DND-41 (cell line): Measurements from ENCODE around the gene EFNA4.
A peak's percentile ranks its signal among the peaks of the same experiment; 100 is the strongest.

Experiments
- ATAC-seq: fragments of 200-7000 bp; cut with Tn5 transposase; 3 replicates; pipeline ENCODE4 v1.9.1; 2021; ENCODE audit warnings: low read depth; ENCODE audit not compliant: insufficient read depth
- DNase-seq: peaks from one replicate; pipeline ENCODE4 v3.0.0-alpha.2; 2020
- H2AFZ ChIP-seq: 2 replicates; pipeline ENCODE4 v1.6.0; 2012; ENCODE audit warnings: low read depth, low read length
- H3K27ac ChIP-seq: 2 replicates; pipeline ENCODE4 v1.5.1; 2012; ENCODE audit warnings: low read length, inconsistent platforms
- H3K27me3 ChIP-seq: fragments of 200-600 bp; sonication (generic); 2 replicates; pipeline ENCODE4 v1.6.0; 2012; ENCODE audit warnings: low read length, mild to moderate bottlenecking, inconsistent platforms; ENCODE audit not compliant: insufficient read depth, poor library complexity
- H3K36me3 ChIP-seq: 2 replicates; pipeline ENCODE4 v1.5.1; 2012; ENCODE audit warnings: low read length, inconsistent platforms; ENCODE audit not compliant: insufficient read depth
- H3K4me1 ChIP-seq: 2 replicates; pipeline ENCODE4 v1.5.1; 2012; ENCODE audit warnings: mild to moderate bottlenecking, low read length; ENCODE audit not compliant: insufficient read depth
- H3K4me2 ChIP-seq: 2 replicates; pipeline ENCODE4 v1.6.0; 2012; ENCODE audit warnings: mild to moderate bottlenecking, moderate library complexity, low read length, inconsistent platforms; ENCODE audit not compliant: insufficient read depth
- H3K4me3 ChIP-seq, 2 experiments: fragments of 200-600 bp in 1 of 2; shearing (Covaris generic) in 1 of 2; 2 replicates each; pipeline ENCODE4 v1.5.1; 2012 to 2016; ENCODE audit warnings: inconsistent platforms in 2 of 2, low read length in 2 of 2, mild to moderate bottlenecking in 2 of 2, low read depth in 1 of 2, moderate library complexity in 1 of 2
- H3K79me2 ChIP-seq: 2 replicates; pipeline ENCODE4 v1.6.0; 2012; ENCODE audit warnings: low read length, inconsistent platforms; ENCODE audit not compliant: insufficient read depth
- H3K9ac ChIP-seq: 2 replicates; pipeline ENCODE4 v1.6.0; 2012; ENCODE audit warnings: low read depth, mild to moderate bottlenecking, inconsistent platforms, low read length, moderate library complexity
- H3K9me3 ChIP-seq: 2 replicates; pipeline ENCODE4 v1.5.1; 2012; ENCODE audit warnings: low read length, moderate library complexity, mild to moderate bottlenecking, inconsistent platforms; ENCODE audit not compliant: insufficient read depth, severe bottlenecking
- H4K20me1 ChIP-seq: 2 replicates; pipeline ENCODE4 v1.6.0; 2012; ENCODE audit warnings: low read length; ENCODE audit not compliant: insufficient read depth
- EZH2 ChIP-seq: IDR thresholded peaks from 3 replicates; pipeline ENCODE4 v1.6.1; 2012; ENCODE audit warnings: borderline replicate concordance, low read depth, mild to moderate bottlenecking, moderate library complexity, low read length, inconsistent platforms; ENCODE audit not compliant: severe bottlenecking
- TF ChIP-seq, protein P1 (sequence below): IDR thresholded peaks from 2 replicates; pipeline ENCODE4 v1.5.1; 2012; ENCODE audit warnings: borderline replicate concordance, low read length, moderate library complexity, mild to moderate bottlenecking; ENCODE audit not compliant: poor library complexity, severe bottlenecking; ENCODE audit errors: extremely low read depth

The EFNA4 gene

DNA sequence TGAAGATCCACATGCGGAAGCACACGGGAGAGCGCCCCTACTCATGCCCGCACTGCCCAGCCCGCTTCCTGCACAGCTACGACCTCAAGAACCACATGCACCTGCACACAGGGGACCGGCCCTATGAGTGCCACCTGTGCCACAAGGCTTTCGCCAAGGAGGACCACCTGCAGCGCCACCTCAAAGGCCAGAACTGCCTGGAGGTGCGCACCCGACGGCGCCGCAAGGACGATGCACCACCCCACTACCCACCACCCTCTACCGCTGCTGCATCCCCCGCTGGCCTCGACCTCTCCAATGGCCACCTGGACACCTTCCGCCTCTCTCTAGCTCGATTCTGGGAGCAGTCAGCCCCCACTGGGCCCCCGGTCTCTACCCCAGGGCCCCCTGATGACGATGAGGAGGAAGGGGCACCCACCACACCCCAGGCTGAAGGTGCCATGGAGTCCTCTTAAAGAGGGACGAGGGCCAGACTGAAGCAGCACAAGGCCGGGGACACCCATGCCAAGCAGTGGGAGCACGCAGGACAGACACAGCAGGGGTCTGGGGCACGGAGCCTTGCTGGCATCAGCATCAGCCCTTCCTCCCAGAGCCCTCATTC lies 47.2 kb upstream of the EFNA4 start:
- DNase-seq (peak; percentile 27), ATAC-seq (no peak)
- Histone ChIP-seq H3K27me3 (peaks cover 31% of the 10 kb centered on the region), H3K9me3 (no peaks in the 10 kb centered on the region), H3K27ac (no peak overlapping the region), H3K9ac (no peak overlapping the region), H3K79me2 (no peaks in the 10 kb centered on the region), H3K4me3 (no peak overlapping the region), H3K36me3 (no peaks in the 10 kb centered on the region), H4K20me1 (peaks cover 62% of the 10 kb centered on the region), H3K4me2 (no peak overlapping the region), H3K4me1 (peaks cover 13% of the 10 kb centered on the region), H2AFZ (no peak overlapping the region)
- TF ChIP-seq, protein P1, sequence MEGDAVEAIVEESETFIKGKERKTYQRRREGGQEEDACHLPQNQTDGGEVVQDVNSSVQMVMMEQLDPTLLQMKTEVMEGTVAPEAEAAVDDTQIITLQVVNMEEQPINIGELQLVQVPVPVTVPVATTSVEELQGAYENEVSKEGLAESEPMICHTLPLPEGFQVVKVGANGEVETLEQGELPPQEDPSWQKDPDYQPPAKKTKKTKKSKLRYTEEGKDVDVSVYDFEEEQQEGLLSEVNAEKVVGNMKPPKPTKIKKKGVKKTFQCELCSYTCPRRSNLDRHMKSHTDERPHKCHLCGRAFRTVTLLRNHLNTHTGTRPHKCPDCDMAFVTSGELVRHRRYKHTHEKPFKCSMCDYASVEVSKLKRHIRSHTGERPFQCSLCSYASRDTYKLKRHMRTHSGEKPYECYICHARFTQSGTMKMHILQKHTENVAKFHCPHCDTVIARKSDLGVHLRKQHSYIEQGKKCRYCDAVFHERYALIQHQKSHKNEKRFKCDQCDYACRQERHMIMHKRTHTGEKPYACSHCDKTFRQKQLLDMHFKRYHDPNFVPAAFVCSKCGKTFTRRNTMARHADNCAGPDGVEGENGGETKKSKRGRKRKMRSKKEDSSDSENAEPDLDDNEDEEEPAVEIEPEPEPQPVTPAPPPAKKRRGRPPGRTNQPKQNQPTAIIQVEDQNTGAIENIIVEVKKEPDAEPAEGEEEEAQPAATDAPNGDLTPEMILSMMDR: no peak
- TF ChIP-seq EZH2: no peak

DNA sequence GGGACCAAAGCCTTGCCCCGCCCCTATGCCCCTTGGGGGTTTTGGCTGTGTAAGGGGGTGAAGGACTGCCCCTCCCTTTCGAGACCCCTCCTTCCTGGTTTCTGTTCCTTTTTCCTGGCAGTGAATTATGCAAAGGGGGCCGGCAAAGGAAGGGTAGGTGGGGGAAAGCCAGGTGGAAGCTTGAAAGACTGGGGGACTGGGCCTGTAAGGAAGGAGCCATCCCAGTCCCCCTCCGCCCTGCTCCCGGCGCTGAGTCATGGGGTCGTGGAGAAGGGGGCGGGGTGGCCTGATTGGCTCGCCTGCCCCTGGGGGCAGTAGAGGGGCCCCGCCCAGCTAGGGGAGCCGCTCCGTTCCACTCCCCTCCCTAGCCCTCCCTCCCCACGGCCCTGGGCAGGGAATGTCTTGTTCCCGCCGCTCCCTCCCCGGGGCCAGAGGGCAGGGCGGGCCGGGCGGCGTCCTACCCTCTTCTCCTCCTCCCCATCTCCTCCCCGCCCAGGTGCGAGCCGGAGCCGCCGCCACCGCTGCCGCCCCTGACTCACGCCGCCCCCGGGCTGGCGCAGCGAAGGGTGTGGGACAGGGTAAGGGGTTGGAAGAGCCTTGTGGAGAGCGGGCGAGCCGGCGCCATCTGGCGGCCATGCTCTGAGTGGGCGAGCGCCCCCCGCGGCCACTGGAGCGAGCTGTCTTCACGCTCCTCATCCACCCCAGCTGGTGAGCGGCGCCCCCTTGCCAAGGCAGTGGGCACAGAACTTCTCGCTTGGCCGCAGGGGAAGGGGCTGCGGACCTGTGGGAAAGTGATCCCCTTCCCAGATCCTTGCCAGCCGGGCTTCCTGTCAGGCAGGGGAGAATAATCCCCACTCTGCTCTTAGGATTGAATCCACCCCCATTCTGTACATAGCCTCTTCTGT lies 46.2 kb upstream of the EFNA4 start:
- ATAC-seq (peak; percentile 98), DNase-seq (peak; percentile 82)
- Histone ChIP-seq H2AFZ (no peak overlapping the region), H3K9ac (no peak overlapping the region), H3K79me2 (no peaks in the 10 kb centered on the region), H3K4me3 (no peak overlapping the region), H4K20me1 (peaks cover 55% of the 10 kb centered on the region), H3K36me3 (no peaks in the 10 kb centered on the region), H3K4me2 (peak overlapping the region; percentile 41), H3K4me1 (peaks cover 13% of the 10 kb centered on the region), H3K27ac (no peak overlapping the region), H3K27me3 (peaks cover 34% of the 10 kb centered on the region), H3K9me3 (no peaks in the 10 kb centered on the region)
- TF ChIP-seq, protein P1: peak; percentile 99
- TF ChIP-seq EZH2: no peak

DNA sequence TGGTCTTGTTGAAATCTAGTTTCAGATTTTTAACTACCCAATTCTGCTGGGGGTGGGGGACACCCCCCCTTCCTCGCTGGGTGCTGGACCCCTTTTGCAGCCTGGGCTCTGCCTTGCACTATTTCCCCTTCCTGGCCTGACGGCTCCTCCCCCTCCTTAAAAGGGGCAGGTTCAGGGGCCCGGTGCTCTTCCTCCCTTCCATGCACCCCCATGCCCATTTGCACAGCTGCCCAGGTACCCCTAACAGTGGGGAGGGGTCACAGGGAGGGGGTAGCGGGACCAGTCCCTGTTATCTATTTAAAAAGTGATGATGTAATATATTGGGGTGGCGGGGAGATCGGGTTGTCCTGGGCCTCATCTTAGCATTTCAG lies 45.6 kb upstream of the EFNA4 start:
- no peak for DNase-seq
- no peak for ATAC-seq
- Histone ChIP-seq H3K36me3 (no peaks in the 10 kb centered on the region), H3K79me2 (no peaks in the 10 kb centered on the region), H3K4me3 (no peak overlapping the region), H3K4me2 (peak overlapping the region; percentile 41; the same call in 1 of the 2 replicates), H3K27me3 (peaks cover 33% of the 10 kb centered on the region), H3K9ac (no peak overlapping the region), H2AFZ (no peak overlapping the region), H3K9me3 (no peaks in the 10 kb centered on the region), H3K4me1 (peaks cover 13% of the 10 kb centered on the region), H3K27ac (no peak overlapping the region), H4K20me1 (peaks cover 50% of the 10 kb centered on the region)
- TF ChIP-seq, protein P1: no peak
- TF ChIP-seq EZH2: no peak
